HG02981 (cell line): Measurements from ENCODE around the gene AGK.
"Not testable (repeated sequence)": the region's sequence is repeated elsewhere in the genome, so short reads cannot be mapped to it uniquely, and the experiment has no call there.

Experiments
- ATAC-seq: cut with Tn5 transposase; IDR thresholded peaks from one replicate; pipeline ENCODE4 v1.9.1; 2021; ENCODE audit warnings: mild to moderate bottlenecking, moderate library complexity; ENCODE audit not compliant: unreplicated experiment

The AGK gene

GRCh38 chr7:141674171-141674671 lies 123.0 kb downstream of the AGK start:
- ATAC-seq, result no peak

GRCh38 chr7:141674702-141675101 lies 123.5 kb downstream of the AGK start:
- ATAC-seq, result no peak

- ATAC-seq, result no peak
Measured at GRCh38 chr7:141675436-141676215, 124.4 kb downstream of the AGK start.

- ATAC-seq, result no peak
Measured at GRCh38 chr7:141676618-141677017, 125.4 kb downstream of the AGK start.

- no peak for ATAC-seq
Measured at GRCh38 chr7:141679014-141679413, 127.8 kb downstream of the AGK start.

- ATAC-seq, result no peak
Measured at GRCh38 chr7:141685285-141686023, 134.2 kb downstream of the AGK start.

- ATAC-seq, result no peak
Measured at GRCh38 chr7:141686074-141686473, 134.9 kb downstream of the AGK start.

- no peak for ATAC-seq
Measured at GRCh38 chr7:141686670-141687069, 135.5 kb downstream of the AGK start.

GRCh38 chr7:141688043-141688442 lies 136.8 kb downstream of the AGK start:
- ATAC-seq, result no peak

GRCh38 chr7:141689072-141689825 lies 138.0 kb downstream of the AGK start:
- not testable (repeated sequence) for ATAC-seq

GRCh38 chr7:141691540-141691939 lies 140.3 kb downstream of the AGK start:
- ATAC-seq, result no peak

GRCh38 chr7:141691961-141692360 lies 140.8 kb downstream of the AGK start:
- no peak for ATAC-seq

GRCh38 chr7:141693082-141693481 lies 141.9 kb downstream of the AGK start:
- ATAC-seq, result no peak

- ATAC-seq, result no peak
Measured at GRCh38 chr7:141695803-141696289, 144.6 kb downstream of the AGK start.

- no peak for ATAC-seq
Measured at GRCh38 chr7:141696348-141696747, 145.1 kb downstream of the AGK start.

GRCh38 chr7:141697211-141697871 lies 146.1 kb downstream of the AGK start:
- ATAC-seq, result no peak

- no peak for ATAC-seq
Measured at GRCh38 chr7:141698247-141699015, 147.2 kb downstream of the AGK start.

- no peak for ATAC-seq
Measured at GRCh38 chr7:141699860-141700259, 148.7 kb downstream of the AGK start.

- ATAC-seq, result no peak
Measured at GRCh38 chr7:141700296-141700847, 149.2 kb downstream of the AGK start.
